Stimulated activated effector memory CD8-positive, alpha-beta T cell treated with anti-CD3 and anti-CD28 coated beads, Interleukin-12 subunit alpha, Interleukin-12 subunit beta, amount 100 ng/mL, for 72 hours (primary cell): ENCODE data around the gene TSC2.

Experiments used
- ATAC-seq: fragments of 150-1000 bp; cut with Tn5 transposase; 2 replicates; pipeline ENCODE4 v1.10.0; 2021
- DNase-seq, 2 donors: peaks; one replicate each; pipeline ENCODE4 v3.0.0; 2021 to 2022; ENCODE audit warnings: low spot score in 2 of 2
- H3K27ac Mint-ChIP-seq: one replicate; pipeline ENCODE4 v1.8.0; 2022; ENCODE audit warnings: mild to moderate bottlenecking, mixed read lengths
- H3K36me3 Mint-ChIP-seq: one replicate; pipeline ENCODE4 v1.8.0; 2022; ENCODE audit warnings: mild to moderate bottlenecking, mixed read lengths
- H3K4me1 Mint-ChIP-seq: one replicate; pipeline ENCODE4 v1.8.0; 2022; ENCODE audit warnings: mixed read lengths
- H3K4me3 Mint-ChIP-seq: one replicate; pipeline ENCODE4 v1.8.0; 2022; ENCODE audit warnings: mild to moderate bottlenecking, mixed read lengths
- H3K9me3 Mint-ChIP-seq: one replicate; pipeline ENCODE4 v1.8.0; 2022; ENCODE audit warnings: mixed read lengths

Gene TSC2

DNA sequence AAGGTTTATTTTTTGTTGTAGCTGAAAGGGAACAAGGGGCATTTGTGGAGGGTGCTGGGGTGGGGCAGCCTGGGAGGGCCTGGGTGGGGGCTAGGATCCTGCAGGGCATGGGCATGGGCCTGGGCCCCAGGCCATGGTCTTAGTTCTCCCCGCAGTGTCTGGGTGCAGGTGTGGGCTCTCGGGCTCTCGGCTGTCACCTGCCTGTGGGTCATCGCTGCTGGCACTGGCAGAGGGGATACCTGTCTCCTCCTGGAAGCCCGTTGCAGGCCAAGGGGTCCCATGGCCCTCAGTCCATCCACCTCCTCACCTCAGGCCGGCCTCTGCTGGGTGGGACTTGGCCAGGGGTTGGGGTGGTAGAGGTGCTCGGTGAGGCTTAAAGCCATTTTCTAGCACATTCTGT is 30.3 kb downstream of the TSC2 start:
- no peaks in the 10 kb centered on the region for H3K9me3 Mint-ChIP-seq
- H3K4me1 Mint-ChIP-seq = peaks cover 5% of the 10 kb centered on the region
- ATAC-seq = no peak
- H3K4me3 Mint-ChIP-seq = no peak overlapping the region
- H3K36me3 Mint-ChIP-seq = peaks cover 36% of the 10 kb centered on the region
- H3K27ac Mint-ChIP-seq = peak overlapping the region; percentile 32
- no peak for DNase-seq

DNA sequence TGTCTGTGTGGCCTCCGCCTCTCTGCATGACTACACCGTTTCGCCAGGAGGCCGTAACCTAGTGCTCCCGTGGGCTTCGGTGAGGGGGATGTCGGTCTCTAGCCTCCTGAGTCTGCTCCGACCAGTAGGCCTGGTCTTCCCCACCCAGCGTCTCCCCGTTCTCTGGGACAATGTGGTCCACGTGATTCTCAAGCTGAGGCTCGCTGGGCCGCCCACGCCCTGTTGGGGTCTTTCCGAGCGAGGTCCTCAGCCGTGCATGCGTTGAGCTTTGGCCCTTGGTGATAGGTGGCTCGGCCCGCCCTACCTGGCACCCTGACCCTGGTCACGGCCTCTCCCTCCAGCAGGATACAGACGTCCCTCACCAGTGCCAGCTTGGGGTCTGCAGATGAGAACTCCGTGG is 30.9 kb downstream of the TSC2 start:
- DNase-seq (no peak), ATAC-seq (no peak)
- Mint-ChIP-seq H3K9me3 (no peaks in the 10 kb centered on the region), H3K4me3 (no peak overlapping the region), H3K36me3 (peaks cover 36% of the 10 kb centered on the region), H3K4me1 (peaks cover 5% of the 10 kb centered on the region), H3K27ac (peak overlapping the region; percentile 32)

DNA sequence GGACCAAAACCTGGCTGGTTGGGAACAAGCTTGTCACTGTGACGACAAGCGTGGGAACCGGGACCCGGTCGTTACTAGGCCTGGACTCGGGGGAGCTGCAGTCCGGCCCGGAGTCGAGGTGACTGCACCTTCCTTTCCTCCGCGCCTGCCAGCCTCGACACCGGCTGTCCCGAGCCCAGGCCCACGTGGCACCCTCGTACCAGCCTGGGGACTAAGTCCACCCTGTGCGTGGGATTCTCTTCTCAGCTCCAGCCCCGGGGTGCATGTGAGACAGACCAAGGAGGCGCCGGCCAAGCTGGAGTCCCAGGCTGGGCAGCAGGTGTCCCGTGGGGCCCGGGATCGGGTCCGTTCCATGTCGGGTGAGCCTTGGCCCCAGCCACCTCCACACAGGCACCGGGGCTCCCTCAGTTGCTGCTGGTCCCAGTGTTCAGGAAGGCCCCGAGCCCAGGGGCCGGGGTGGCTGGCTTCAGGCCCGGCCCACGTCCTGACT is 31.6 kb downstream of the TSC2 start:
- Mint-ChIP-seq H3K36me3 (peaks cover 35% of the 10 kb centered on the region), H3K4me1 (peaks cover 5% of the 10 kb centered on the region), H3K27ac (no peak overlapping the region), H3K4me3 (no peak overlapping the region), H3K9me3 (no peaks in the 10 kb centered on the region)
- DNase-seq (no peak), ATAC-seq (no peak)

DNA sequence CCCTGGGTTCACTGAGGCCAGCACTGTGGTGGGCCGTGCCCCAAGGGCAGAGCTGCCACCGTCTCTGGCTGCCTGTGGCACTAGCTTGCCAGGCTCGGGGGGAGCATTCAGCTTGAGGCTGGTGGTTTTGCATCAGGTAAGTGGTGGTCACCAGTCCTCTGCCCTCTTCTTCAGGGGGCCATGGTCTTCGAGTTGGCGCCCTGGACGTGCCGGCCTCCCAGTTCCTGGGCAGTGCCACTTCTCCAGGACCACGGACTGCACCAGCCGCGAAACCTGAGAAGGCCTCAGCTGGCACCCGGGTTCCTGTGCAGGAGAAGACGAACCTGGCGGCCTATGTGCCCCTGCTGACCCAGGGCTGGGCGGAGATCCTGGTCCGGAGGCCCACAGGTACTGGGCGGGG is 32.2 kb downstream of the TSC2 start:
- ATAC-seq = no peak

DNA sequence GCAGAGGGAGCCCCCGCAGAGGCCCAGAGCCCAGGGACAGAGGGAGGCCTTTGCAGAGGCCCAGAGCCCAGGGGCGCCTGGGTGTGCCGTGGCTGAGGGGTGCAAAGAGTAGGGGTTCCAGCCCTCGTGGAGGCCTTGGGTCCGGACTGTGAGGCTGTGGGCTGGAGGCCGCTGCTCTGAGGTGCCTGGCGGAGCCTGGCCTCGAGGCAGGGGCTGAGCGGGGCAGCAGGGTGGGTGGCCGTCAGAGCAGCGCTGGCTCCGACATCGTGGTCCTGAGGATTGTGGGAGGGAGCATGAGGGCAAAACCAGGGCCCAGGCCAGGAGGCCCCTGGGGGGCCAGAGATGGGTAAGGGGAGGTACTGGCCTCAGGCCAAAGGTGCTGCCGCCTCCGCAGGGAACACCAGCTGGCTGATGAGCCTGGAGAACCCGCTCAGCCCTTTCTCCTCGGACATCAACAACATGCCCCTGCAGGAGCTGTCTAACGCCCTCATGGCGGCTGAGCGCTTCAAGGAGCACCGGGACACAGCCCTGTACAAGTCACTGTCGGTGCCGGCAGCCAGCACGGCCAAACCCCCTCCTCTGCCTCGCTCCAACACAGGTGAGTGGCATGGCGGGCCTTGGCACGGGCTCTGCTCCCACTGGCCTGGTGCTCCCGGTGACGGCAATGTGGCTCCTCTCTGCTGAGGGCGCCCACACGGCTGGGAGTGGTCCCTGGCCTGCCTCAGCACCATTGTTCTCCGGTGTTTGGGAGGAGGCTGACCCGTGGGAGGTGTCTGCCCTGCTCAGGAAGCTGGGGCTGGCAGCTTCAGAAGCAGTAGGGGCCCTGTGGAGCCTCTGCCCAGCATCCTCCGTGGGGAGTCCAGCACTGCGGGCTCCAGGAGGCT is 33.7 kb downstream of the TSC2 start:
- Mint-ChIP-seq H3K4me1 (peaks cover 5% of the 10 kb centered on the region), H3K36me3 (peaks cover 30% of the 10 kb centered on the region), H3K4me3 (no peak overlapping the region), H3K27ac (no peak overlapping the region), H3K9me3 (no peaks in the 10 kb centered on the region)
- DNase-seq (no peak), ATAC-seq (no peak)

More for the DNA sequence above, 32.2 kb downstream of the TSC2 start:
- H3K36me3 Mint-ChIP-seq = peaks cover 29% of the 10 kb centered on the region
- no peak overlapping the region for H3K27ac Mint-ChIP-seq
- no peak overlapping the region for H3K4me3 Mint-ChIP-seq
- peaks cover 5% of the 10 kb centered on the region for H3K4me1 Mint-ChIP-seq
- DNase-seq = no peak
- H3K9me3 Mint-ChIP-seq = no peaks in the 10 kb centered on the region

DNA sequence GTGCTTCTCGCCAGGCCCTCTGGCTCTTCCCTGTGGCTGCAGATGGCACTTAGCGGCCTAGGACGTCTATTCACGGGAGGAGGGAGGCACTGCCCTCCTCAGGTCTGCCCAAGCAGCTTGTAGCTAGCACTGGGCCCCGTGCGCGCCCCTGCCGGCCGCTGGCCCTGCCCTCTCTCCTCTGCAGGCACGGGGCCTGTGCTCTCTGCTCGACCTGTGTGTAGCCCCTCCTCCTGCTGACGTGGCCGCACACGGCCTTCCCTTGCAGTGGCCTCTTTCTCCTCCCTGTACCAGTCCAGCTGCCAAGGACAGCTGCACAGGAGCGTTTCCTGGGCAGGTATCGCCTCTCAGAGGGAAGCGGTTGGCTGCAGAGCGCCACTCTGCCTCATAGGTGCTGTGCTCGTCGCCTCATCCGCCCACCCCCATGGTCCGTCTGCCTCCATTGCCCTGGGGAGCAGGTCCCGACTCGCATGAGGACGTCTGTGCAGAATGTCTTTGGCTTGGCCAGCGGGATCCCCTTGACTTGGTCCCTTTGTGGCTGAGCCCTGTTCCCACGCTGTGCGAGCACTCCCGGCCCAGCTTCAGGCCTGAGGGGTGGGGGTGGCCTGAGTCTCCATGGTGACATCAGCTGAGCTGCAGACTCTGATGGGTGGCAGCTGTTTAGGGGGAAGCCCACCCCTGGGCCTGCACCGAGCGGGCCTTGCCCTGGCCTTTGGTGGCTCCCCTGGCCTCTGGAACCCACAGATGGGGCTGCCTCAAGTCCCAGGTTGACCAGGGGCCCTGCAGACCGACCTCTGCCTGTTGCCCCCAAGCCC is 34.6 kb downstream of the TSC2 start:
- Mint-ChIP-seq H3K27ac (peak overlapping the region; percentile 38), H3K36me3 (peaks cover 31% of the 10 kb centered on the region), H3K9me3 (no peaks in the 10 kb centered on the region), H3K4me3 (no peak overlapping the region), H3K4me1 (peaks cover 5% of the 10 kb centered on the region)
- ATAC-seq (no peak), DNase-seq (no peak)

DNA sequence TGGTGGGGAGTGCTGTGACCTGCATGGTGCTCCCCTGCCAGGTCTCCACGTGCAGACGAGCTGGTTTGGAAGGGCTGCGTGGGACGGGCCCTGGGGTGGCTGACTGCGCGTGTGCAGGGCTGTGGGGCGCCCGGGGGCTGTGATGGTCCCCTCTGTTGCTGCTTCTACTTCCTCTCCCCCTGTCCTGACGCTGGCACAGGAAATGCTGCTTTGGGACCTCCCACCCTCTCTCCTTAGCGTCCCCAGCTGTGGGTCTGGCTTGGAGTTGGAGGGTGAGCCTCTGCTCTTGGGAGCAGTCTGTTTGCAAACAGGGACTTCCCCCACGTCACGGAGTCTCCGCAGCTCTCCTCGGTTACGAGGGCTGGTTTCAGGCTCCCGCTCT is 35.2 kb downstream of the TSC2 start:
- Mint-ChIP-seq H3K36me3 (peaks cover 28% of the 10 kb centered on the region), H3K27ac (no peak overlapping the region), H3K9me3 (no peaks in the 10 kb centered on the region), H3K4me1 (peaks cover 5% of the 10 kb centered on the region), H3K4me3 (no peak overlapping the region)
- no peak for DNase-seq
- ATAC-seq = no peak

DNA sequence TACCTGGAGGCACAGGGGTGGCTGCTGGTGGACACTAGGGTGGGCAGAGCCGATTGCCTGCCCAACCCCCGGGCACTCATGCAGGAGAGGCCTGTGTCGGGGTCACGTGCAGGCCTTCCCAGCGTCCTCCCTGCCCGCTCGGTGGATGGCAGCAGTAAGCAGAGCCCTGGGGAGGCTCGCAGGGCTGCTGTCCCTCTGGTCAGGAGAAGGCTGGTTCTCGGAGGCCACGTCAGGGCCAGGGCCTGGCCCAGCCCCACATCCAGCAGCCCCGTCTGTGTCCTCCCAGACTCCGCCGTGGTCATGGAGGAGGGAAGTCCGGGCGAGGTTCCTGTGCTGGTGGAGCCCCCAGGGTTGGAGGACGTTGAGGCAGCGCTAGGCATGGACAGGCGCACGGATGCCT is 35.6 kb downstream of the TSC2 start:
- Mint-ChIP-seq H3K36me3 (peaks cover 32% of the 10 kb centered on the region), H3K4me1 (peaks cover 5% of the 10 kb centered on the region), H3K27ac (no peak overlapping the region), H3K9me3 (no peaks in the 10 kb centered on the region), H3K4me3 (no peak overlapping the region)
- ATAC-seq (no peak), DNase-seq (no peak)

DNA sequence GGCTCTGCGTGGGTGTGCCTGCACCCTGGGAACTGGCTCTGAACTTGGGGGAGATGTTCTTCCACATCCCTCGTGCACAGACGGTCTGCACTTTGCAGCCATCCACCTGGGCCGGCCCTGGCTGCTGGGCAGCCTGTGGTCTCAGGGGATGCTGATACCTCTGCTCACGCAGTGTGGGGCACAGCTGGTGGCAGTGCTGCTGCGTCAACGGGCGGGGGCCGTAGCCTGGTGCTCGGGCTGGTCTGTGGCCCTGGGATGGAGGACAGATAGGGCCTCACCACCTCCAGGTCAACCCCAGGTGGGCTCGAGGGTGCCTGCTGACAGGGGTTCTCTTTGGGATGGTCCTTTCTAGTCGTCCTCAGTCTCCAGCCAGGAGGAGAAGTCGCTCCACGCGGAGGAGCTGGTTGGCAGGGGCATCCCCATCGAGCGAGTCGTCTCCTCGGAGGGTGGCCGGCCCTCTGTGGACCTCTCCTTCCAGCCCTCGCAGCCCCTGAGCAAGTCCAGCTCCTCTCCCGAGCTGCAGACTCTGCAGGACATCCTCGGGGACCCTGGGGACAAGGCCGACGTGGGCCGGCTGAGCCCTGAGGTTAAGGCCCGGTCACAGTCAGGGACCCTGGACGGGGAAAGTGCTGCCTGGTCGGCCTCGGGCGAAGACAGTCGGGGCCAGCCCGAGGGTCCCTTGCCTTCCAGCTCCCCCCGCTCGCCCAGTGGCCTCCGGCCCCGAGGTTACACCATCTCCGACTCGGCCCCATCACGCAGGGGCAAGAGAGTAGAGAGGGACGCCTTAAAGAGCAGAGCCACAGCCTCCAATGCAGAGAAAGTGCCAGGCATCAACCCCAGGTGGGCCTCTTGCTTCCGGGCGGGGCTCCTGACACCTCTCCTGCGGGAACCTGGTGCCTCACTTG is 36.3 kb downstream of the TSC2 start:
- peaks cover 5% of the 10 kb centered on the region for H3K4me1 Mint-ChIP-seq
- no peak overlapping the region for H3K27ac Mint-ChIP-seq
- H3K9me3 Mint-ChIP-seq = no peaks in the 10 kb centered on the region
- H3K4me3 Mint-ChIP-seq = no peak overlapping the region
- peaks cover 34% of the 10 kb centered on the region for H3K36me3 Mint-ChIP-seq
- no peak for DNase-seq
- no peak for ATAC-seq

DNA sequence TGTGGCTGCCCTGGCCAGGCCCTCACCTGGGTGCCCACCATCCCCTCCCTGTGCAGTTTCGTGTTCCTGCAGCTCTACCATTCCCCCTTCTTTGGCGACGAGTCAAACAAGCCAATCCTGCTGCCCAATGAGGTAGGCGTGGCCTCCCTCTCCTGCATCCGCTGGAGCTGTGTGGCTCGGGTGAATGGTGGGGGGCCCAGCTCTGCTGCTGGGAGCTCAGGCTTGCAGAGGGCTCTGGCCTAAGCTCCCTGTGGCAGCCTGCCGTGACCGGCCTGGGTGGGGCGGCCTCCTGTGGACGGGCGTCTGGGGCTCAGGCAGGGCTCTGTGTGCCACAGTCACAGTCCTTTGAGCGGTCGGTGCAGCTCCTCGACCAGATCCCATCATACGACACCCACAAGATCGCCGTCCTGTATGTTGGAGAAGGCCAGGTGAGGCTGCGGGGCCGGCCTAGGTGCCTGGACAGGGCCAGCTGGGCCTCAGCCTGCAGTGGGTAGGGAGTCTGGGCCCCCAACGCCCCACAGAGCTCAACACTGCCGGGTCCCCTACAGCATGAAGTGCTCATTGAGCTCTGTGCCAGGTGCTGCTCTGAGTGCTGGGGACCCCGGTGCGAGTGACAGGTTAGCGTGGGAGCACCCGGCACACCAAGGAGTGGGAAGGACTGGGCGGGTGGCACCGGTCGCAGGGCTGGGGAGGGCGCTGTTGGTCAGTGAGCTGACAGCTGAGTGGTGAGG is 37.3 kb downstream of the TSC2 start:
- H3K9me3 Mint-ChIP-seq = no peaks in the 10 kb centered on the region
- H3K4me3 Mint-ChIP-seq = no peak overlapping the region
- H3K36me3 Mint-ChIP-seq = peaks cover 32% of the 10 kb centered on the region
- DNase-seq (no peak), ATAC-seq (no peak)
- H3K27ac Mint-ChIP-seq = no peak overlapping the region
- H3K4me1 Mint-ChIP-seq = peaks cover 5% of the 10 kb centered on the region

DNA sequence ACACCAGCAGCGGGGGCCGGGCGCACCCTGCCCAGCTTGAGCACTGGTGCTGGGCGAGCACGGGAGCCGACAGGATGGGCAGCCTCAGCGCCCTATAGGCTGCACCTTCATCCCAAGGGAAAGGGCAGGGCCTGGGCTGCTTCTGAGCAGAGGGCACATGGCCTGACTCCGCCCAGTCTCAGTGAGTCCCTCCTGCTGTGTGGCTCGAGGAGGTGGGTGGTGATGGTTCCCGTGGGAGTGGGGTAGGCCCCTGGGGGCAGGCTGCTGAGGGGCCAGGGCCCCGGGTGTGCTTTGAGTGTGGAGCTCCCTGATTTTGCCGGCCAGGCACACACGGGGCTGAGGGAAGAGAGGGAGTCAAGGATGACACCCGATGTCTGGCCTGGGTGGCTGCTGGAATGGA is 37.9 kb downstream of the TSC2 start:
- no peak overlapping the region for H3K4me3 Mint-ChIP-seq
- no peaks in the 10 kb centered on the region for H3K9me3 Mint-ChIP-seq
- ATAC-seq (no peak), DNase-seq (no peak)
- peaks cover 25% of the 10 kb centered on the region for H3K36me3 Mint-ChIP-seq
- H3K4me1 Mint-ChIP-seq = peaks cover 5% of the 10 kb centered on the region
- no peak overlapping the region for H3K27ac Mint-ChIP-seq

DNA sequence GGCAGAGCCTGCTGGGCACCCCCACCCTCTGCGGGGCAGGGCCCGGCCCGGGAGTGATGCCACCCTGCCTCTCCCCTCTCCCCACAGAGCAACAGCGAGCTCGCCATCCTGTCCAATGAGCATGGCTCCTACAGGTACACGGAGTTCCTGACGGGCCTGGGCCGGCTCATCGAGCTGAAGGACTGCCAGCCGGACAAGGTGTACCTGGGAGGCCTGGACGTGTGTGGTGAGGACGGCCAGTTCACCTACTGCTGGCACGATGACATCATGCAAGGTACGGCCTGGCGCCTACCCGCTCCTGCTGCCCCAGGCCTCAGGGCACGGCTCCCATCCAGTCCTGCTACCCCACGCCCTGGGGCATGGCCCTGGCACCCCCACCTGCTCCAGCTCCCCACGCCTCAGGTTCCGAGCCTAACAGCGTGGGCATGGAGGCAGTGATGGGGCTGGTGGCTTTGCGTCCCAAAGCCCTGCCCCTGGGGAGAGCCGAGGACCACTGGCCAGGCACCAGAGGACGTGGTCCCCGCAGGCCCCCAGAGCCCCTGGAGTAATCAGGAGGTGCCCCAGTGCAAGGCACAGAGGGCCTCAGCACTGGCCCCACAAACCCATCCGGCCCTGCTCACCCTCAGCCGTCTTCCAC is 38.4 kb downstream of the TSC2 start:
- no peak for ATAC-seq
- Mint-ChIP-seq H3K4me1 (peaks cover 5% of the 10 kb centered on the region), H3K4me3 (no peak overlapping the region), H3K36me3 (peaks cover 23% of the 10 kb centered on the region), H3K9me3 (no peaks in the 10 kb centered on the region), H3K27ac (no peak overlapping the region)
- no peak for DNase-seq

DNA sequence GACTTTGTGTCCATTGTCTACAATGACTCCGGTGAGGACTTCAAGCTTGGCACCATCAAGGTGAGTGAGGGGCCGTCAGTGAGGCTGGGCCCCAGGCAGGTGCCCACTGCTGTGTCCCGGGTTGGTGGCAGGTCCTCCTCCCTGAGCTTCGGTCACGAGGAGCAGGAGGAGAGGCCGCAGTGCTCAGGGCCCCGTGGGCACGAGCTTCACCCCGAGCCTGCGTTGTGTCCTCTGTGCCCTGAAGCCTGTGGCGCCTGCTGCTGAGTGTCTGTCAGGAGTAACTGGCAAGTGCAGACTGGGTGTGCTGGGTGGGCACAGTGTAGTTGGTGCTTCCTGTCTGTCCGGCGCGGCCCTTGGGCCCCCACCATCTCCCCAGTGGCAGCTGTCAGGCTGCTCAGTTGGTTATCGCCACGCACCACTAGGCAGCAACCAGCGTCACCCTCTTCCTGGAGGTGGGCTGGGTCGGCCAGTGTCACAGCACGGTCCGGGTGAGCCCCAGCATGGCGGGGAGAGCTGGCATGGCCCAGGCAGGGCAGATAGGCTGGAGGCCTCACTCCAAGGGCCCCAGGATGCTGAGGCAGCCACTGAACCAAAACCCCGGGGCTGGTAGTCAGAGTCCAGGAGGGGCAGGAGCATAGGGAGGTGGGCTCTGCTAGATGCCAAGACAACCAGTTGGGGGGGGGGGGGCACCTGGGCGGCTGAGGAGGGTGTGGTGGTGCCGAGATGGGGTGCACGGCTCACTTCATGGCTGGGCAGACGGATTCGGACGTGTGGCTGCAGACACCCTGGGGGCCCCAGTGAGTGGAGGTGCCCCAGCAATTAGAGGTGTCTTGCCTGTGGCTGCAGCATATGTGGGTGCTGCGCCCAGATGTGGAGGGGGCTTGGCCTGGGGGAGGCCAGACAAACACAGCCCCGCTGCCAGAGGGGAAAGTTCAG is 39.3 kb downstream of the TSC2 start:
- no peak for ATAC-seq
- Mint-ChIP-seq H3K4me1 (peaks cover 5% of the 10 kb centered on the region), H3K9me3 (no peaks in the 10 kb centered on the region), H3K36me3 (peaks cover 23% of the 10 kb centered on the region), H3K4me3 (no peak overlapping the region), H3K27ac (no peak overlapping the region)
- DNase-seq = no peak
